K562 (cell line): ENCODE data around the gene CDK1. TPM values are rescaled to one million over a fixed set of nuclear protein-coding genes. Genes with fewer than 3 reads are reported as not detected.
A peak's percentile ranks its signal among the peaks of the same experiment; 100 is the strongest.

Experiments used
- DMBX1 ChIP-seq: fragments of 250-450 bp; sonication (Bioruptor Pico); IDR thresholded peaks from 2 replicates; pipeline ENCODE4 v1.8.0; 2022; ENCODE audit warnings: inconsistent platforms, mild to moderate bottlenecking, moderate library complexity, borderline replicate concordance
- EHMT2 ChIP-seq: fragments of 450-650 bp; IDR thresholded peaks from 2 replicates; pipeline ENCODE4 v1.6.1; 2018; ENCODE audit warnings: antibody characterized with exemption
- ELF2 ChIP-seq: fragments of 250-450 bp; sonication (Bioruptor Pico); IDR thresholded peaks from 2 replicates; pipeline ENCODE4 v1.5.0; 2021; ENCODE audit warnings: mild to moderate bottlenecking
- GABPA ChIP-seq: fragments of 200-800 bp; sonication (Bioruptor generic); conservative IDR thresholded peaks from 2 replicates; pipeline ENCODE4 v1.6.1; 2016; ENCODE audit warnings: low read depth, missing genetic modification characterization, missing compliant biosample characterization
- GATAD2B ChIP-seq: fragments of 450-650 bp; IDR thresholded peaks from 2 replicates; pipeline ENCODE4 v1.6.1; 2017; ENCODE audit warnings: mild to moderate bottlenecking, borderline replicate concordance
- IRF9 ChIP-seq: fragments of 450-650 bp; IDR thresholded peaks from 2 replicates; pipeline ENCODE4 v1.6.1; 2016; ENCODE audit warnings: missing biosample characterization, missing genetic modification characterization
- KAT2B ChIP-seq: IDR thresholded peaks from one replicate; pipeline ENCODE4 v1.6.1; 2012; ENCODE audit warnings: low read depth, mild to moderate bottlenecking, control low read depth, inconsistent platforms, low read length, moderate library complexity
- MEF2D ChIP-seq: conservative IDR thresholded peaks from 2 replicates; pipeline ENCODE4 v1.6.1; 2016; ENCODE audit warnings: low read depth, missing genetic modification characterization, missing compliant biosample characterization
- MLLT1 ChIP-seq, 2 experiments: fragments of 450-650 bp; IDR thresholded peaks; 2 replicates each; pipeline ENCODE4 v1.6.1; 2016
- NFYB ChIP-seq: IDR thresholded peaks from 2 replicates; pipeline ENCODE4 v1.6.1; 2011; ENCODE audit warnings: mild to moderate bottlenecking, moderate library complexity; ENCODE audit not compliant: insufficient read length; ENCODE audit errors: extremely low read depth
- PPARD ChIP-seq: fragments of 250-450 bp; sonication (Bioruptor Pico); IDR thresholded peaks from 2 replicates; pipeline ENCODE4 v1.8.0; 2022; ENCODE audit warnings: inconsistent platforms, mild to moderate bottlenecking, moderate library complexity
- PRDM10 ChIP-seq: fragments of 450-650 bp; IDR thresholded peaks from 2 replicates; pipeline ENCODE4 v1.6.1; 2018; ENCODE audit not compliant: partially characterized antibody
- SPI1 ChIP-seq: IDR thresholded peaks from 2 replicates; pipeline ENCODE4 v1.6.1; 2011; ENCODE audit warnings: low read depth, low read length, control low read depth, borderline replicate concordance
- U2AF2 ChIP-seq: fragments of 200-400 bp; formaldehyde crosslinking; optimal IDR thresholded peaks from 2 replicates; pipeline ENCODE3; 2017; ENCODE audit warnings: low read depth, mild to moderate bottlenecking, low read length
- ZNF23 ChIP-seq: fragments of 250-450 bp; sonication (Bioruptor Pico); IDR thresholded peaks from 2 replicates; pipeline ENCODE4 v1.4.0; 2020; ENCODE audit warnings: mild to moderate bottlenecking
- polyA plus RNA-seq, 8 experiments: library from polyadenylated mRNA; depleted of rRNA in 4 of 8; stranded (reverse) in 5 of 8; unstranded in 3 of 8; fragments of >200 nt; fragmentation: Nextera tagmentation in 2 of 8; fragmentation: Illumina TruSeq in 1 of 8; extraction: Ambion mirVana in 2 of 8; extraction: Trizol in 1 of 8; gene quantifications; 2 replicates each; pipeline versions ENCODE4 v1.2.1 to v1.2.3, GENCODE V29; 2011 to 2014; ENCODE audit warnings: inconsistent platforms in 1 of 8, missing spikeins in 1 of 8
- total RNA-seq, 7 experiments: library from RNA; depleted of rRNA in 6 of 7; stranded (reverse); fragments of >200 nt in 6 of 7; fragmentation: Illumina TruSeq in 2 of 7; extraction: Trizol in 2 of 7; gene quantifications; 2 replicates each; pipeline versions ENCODE4 v1.2.1 to v1.2.3, GENCODE V29; 2011 to 2021; ENCODE audit warnings: low replicate concordance in 1 of 7

Gene CDK1
- total and polyA plus RNA-seq, 9 of the 15 experiments (the other 6 are each of a cell fraction or from before 2014, with no cell fraction given), result 156 to 685 (median 236) TPM

- no peak for TF ChIP-seq IRF9 (tag)
- TF ChIP-seq DMBX1 (CRISPR knock-in tag), result peak; percentile 62; the same call in 1 of the 2 replicates
- no peak for TF ChIP-seq NFYB
- TF ChIP-seq PRDM10, result no peak
- TF ChIP-seq SPI1, result no peak
- TF ChIP-seq ELF2 (CRISPR knock-in tag), result no peak
- TF ChIP-seq GABPA (tag), result no peak
- peak; percentile 42; the same call in 1 of the 2 replicates for TF ChIP-seq EHMT2
- no peak for TF ChIP-seq U2AF2
- no peak for TF ChIP-seq KAT2B
- TF ChIP-seq MEF2D, result no peak
- TF ChIP-seq ZNF23 (CRISPR knock-in tag), result no peak
- TF ChIP-seq MLLT1 (IDR thresholded peaks at IDR 0.05), result peak in 1 of 2 experiments; percentile 60; a peak in 1 of 4 replicates
- no peak for TF ChIP-seq PPARD
- TF ChIP-seq GATAD2B, result no peak
Measured at GRCh38 chr10:60820093-60820754, 41.9 kb downstream of the CDK1 start (continued).
